SU-DHL-6 (cell line): ENCODE data around the gene POLH.

ENCODE experiments used
- CTCF ChIP-seq: fragments of 200-600 bp; sonication (generic); IDR thresholded peaks from one replicate; pipeline ENCODE4 v1.5.1; 2017; ENCODE audit warnings: antibody characterized with exemption, mild to moderate bottlenecking, low read length, moderate library complexity; ENCODE audit not compliant: insufficient read depth, poor library complexity, severe bottlenecking
- EZH2phosphoT487 ChIP-seq: fragments of 200-600 bp; sonication (generic), shearing (Covaris generic); conservative IDR thresholded peaks from 2 replicates; pipeline ENCODE4 v1.6.1; 2018; ENCODE audit warnings: mild to moderate bottlenecking, antibody characterized with exemption, low read length, moderate library complexity, mixed read lengths

- no peak for TF ChIP-seq CTCF
- TF ChIP-seq EZH2phosphoT487 = no peak
These were observed 40.9 kb downstream of the POLH start for GRCh38 chr6:43616725-43617472.
